ENCODE measurements around the gene NTM.
A peak's percentile ranks its signal among the peaks of the same experiment; 100 is the strongest.
"Not testable (repeated sequence)": the region's sequence is repeated elsewhere in the genome, so short reads cannot be mapped to it uniquely, and the experiment has no call there.

NTM gene

GRCh38 chr11:132367293-132367692 lies 996.9 kb downstream of the NTM start:
- Histone ChIP-seq H3K18ac (ENCODE audit: low read depth in 1 of 2, low read length in 2 of 2) (no peak overlapping the region), H2BK12ac (ENCODE audit: low read length in 2 of 2) (no peak overlapping the region), H3K4me2 (ENCODE audit: low read length, poor library complexity, severe bottlenecking) (no peak overlapping the region), H2BK5ac (ENCODE audit: low read depth, low read length, poor library complexity, severe bottlenecking) (no peak overlapping the region), H2AK5ac (ENCODE audit: low read length, severe bottlenecking) (no peak overlapping the region), H4K91ac (ENCODE audit: low read length) (no peak overlapping the region), H3K9ac (ENCODE audit: low read length) (no peak overlapping the region), H3K14ac (ENCODE audit: low read length in 2 of 2) (no peak overlapping the region), H3K4me3 (ENCODE audit: insufficient read depth in 1 of 2, low read depth in 1 of 2, low read length in 2 of 2) (no peak overlapping the region), H3K36me3 (ENCODE audit: control insufficient read depth in 1 of 2, insufficient read depth in 2 of 2, low read depth in 1 of 2, low read length in 2 of 2) (no peaks in the 10 kb centered on the region), H2BK15ac (ENCODE audit: low read depth, poor library complexity, severe bottlenecking) (no peak overlapping the region), H3K27me3 (ENCODE audit: control insufficient read depth in 1 of 2, insufficient read depth in 1 of 2, low read length in 2 of 2) (no peaks in the 10 kb centered on the region), H3K4me1 (ENCODE audit: control insufficient read depth, insufficient read depth, low read depth, low read length) (no peaks in the 10 kb centered on the region), H3K23ac (ENCODE audit: low read length in 2 of 2) (no peak overlapping the region), H3K27ac (ENCODE audit: low read length, poor library complexity, severe bottlenecking) (no peak overlapping the region), H3K9me3 (ENCODE audit: control insufficient read depth, low read length) (no peaks in the 10 kb centered on the region), H4K8ac (ENCODE audit: low read length) (no peak overlapping the region), H3K4ac (ENCODE audit: low read depth in 1 of 2, low read length in 2 of 2) (no peak overlapping the region), H2BK120ac (ENCODE audit: low read depth, low read length) (no peak overlapping the region), H2AFZ (ENCODE audit: low read depth, low read length) (no peak overlapping the region), H3K79me1 (replicated peaks; ENCODE audit: low read length, poor library complexity, severe bottlenecking) (no peaks in the 10 kb centered on the region)
- 90% methylated on average over 2 of the region's 3 CpGs for WGBS
- DNase-seq = no peak

GRCh38 chr11:132370114-132370513 lies 999.7 kb downstream of the NTM start:
- not testable (repeated sequence) for H3K36me3 ChIP-seq (ENCODE audit: control insufficient read depth in 1 of 2, insufficient read depth in 2 of 2, low read depth in 1 of 2, low read length in 2 of 2); H2AFZ ChIP-seq (ENCODE audit: low read depth, low read length); H4K91ac ChIP-seq (ENCODE audit: low read length); H3K4me1 ChIP-seq (ENCODE audit: control insufficient read depth, insufficient read depth, low read depth, low read length); H2BK120ac ChIP-seq (ENCODE audit: low read depth, low read length); H2BK15ac ChIP-seq (ENCODE audit: low read depth, poor library complexity, severe bottlenecking); H4K8ac ChIP-seq (ENCODE audit: low read length); H3K9ac ChIP-seq (ENCODE audit: low read length); H3K4ac ChIP-seq (ENCODE audit: low read depth in 1 of 2, low read length in 2 of 2); H2BK12ac ChIP-seq (ENCODE audit: low read length in 2 of 2); H2AK5ac ChIP-seq (ENCODE audit: low read length, severe bottlenecking); H3K18ac ChIP-seq (ENCODE audit: low read depth in 1 of 2, low read length in 2 of 2); H3K79me1 ChIP-seq (replicated peaks; ENCODE audit: low read length, poor library complexity, severe bottlenecking); H3K27me3 ChIP-seq (ENCODE audit: control insufficient read depth in 1 of 2, insufficient read depth in 1 of 2, low read length in 2 of 2); H3K27ac ChIP-seq (ENCODE audit: low read length, poor library complexity, severe bottlenecking); H3K9me3 ChIP-seq (ENCODE audit: control insufficient read depth, low read length); H3K14ac ChIP-seq (ENCODE audit: low read length in 2 of 2); H3K23ac ChIP-seq (ENCODE audit: low read length in 2 of 2); DNase-seq; H2BK5ac ChIP-seq (ENCODE audit: low read depth, low read length, poor library complexity, severe bottlenecking); H3K4me2 ChIP-seq (ENCODE audit: low read length, poor library complexity, severe bottlenecking); H3K4me3 ChIP-seq (ENCODE audit: insufficient read depth in 1 of 2, low read depth in 1 of 2, low read length in 2 of 2)

- no peak overlapping the region for H3K14ac ChIP-seq (ENCODE audit: low read length in 2 of 2)
- no peaks in the 10 kb centered on the region for H3K79me1 ChIP-seq (replicated peaks; ENCODE audit: low read length, poor library complexity, severe bottlenecking)
- H3K4me2 ChIP-seq (ENCODE audit: low read length, poor library complexity, severe bottlenecking) = no peak overlapping the region
- H3K9ac ChIP-seq (ENCODE audit: low read length) = no peak overlapping the region
- H4K8ac ChIP-seq (ENCODE audit: low read length) = no peak overlapping the region
- no peak overlapping the region for H3K23ac ChIP-seq (ENCODE audit: low read length in 2 of 2)
- H2BK120ac ChIP-seq (ENCODE audit: low read depth, low read length) = no peak overlapping the region
- no peaks in the 10 kb centered on the region for H3K9me3 ChIP-seq (ENCODE audit: control insufficient read depth, low read length)
- no peak overlapping the region for H2BK12ac ChIP-seq (ENCODE audit: low read length in 2 of 2)
- H3K36me3 ChIP-seq (ENCODE audit: control insufficient read depth in 1 of 2, insufficient read depth in 2 of 2, low read depth in 1 of 2, low read length in 2 of 2) = no peaks in the 10 kb centered on the region
- H2BK5ac ChIP-seq (ENCODE audit: low read depth, low read length, poor library complexity, severe bottlenecking) = no peak overlapping the region
- no peak overlapping the region for H3K4me3 ChIP-seq (ENCODE audit: insufficient read depth in 1 of 2, low read depth in 1 of 2, low read length in 2 of 2)
- no peak overlapping the region for H2AFZ ChIP-seq (ENCODE audit: low read depth, low read length)
- no peak overlapping the region for H3K18ac ChIP-seq (ENCODE audit: low read depth in 1 of 2, low read length in 2 of 2)
- no peaks in the 10 kb centered on the region for H3K4me1 ChIP-seq (ENCODE audit: control insufficient read depth, insufficient read depth, low read depth, low read length)
- DNase-seq = peak; percentile 0
- no peak overlapping the region for H2AK5ac ChIP-seq (ENCODE audit: low read length, severe bottlenecking)
- H3K27ac ChIP-seq (ENCODE audit: low read length, poor library complexity, severe bottlenecking) = no peak overlapping the region
- H2BK15ac ChIP-seq (ENCODE audit: low read depth, poor library complexity, severe bottlenecking) = no peak overlapping the region
- WGBS = 86% methylated on average over 2 of the region's 4 CpGs
- no peak overlapping the region for H4K91ac ChIP-seq (ENCODE audit: low read length)
- peaks cover 0 to 9% of the 10 kb centered on the region in 2 experiments for H3K27me3 ChIP-seq (ENCODE audit: control insufficient read depth in 1 of 2, insufficient read depth in 1 of 2, low read length in 2 of 2)
- H3K4ac ChIP-seq (ENCODE audit: low read depth in 1 of 2, low read length in 2 of 2) = no peak overlapping the region
Observed at GRCh38 chr11:132373405-132374143, 1003.2 kb downstream of the NTM start.

GRCh38 chr11:132379540-132379939 lies 1009.1 kb downstream of the NTM start:
- no peaks in the 10 kb centered on the region for H3K36me3 ChIP-seq (ENCODE audit: control insufficient read depth in 1 of 2, insufficient read depth in 2 of 2, low read depth in 1 of 2, low read length in 2 of 2)
- no peak overlapping the region for H2AFZ ChIP-seq (ENCODE audit: low read depth, low read length)
- no peak overlapping the region for H3K9ac ChIP-seq (ENCODE audit: low read length)
- no peak overlapping the region for H3K23ac ChIP-seq (ENCODE audit: low read length in 2 of 2)
- H3K14ac ChIP-seq (ENCODE audit: low read length in 2 of 2) = no peak overlapping the region
- no peak overlapping the region for H3K4me3 ChIP-seq (ENCODE audit: insufficient read depth in 1 of 2, low read depth in 1 of 2, low read length in 2 of 2)
- no peak overlapping the region for H2AK5ac ChIP-seq (ENCODE audit: low read length, severe bottlenecking)
- no peak overlapping the region for H3K4me2 ChIP-seq (ENCODE audit: low read length, poor library complexity, severe bottlenecking)
- H4K91ac ChIP-seq (ENCODE audit: low read length) = no peak overlapping the region
- no peak overlapping the region for H3K27ac ChIP-seq (ENCODE audit: low read length, poor library complexity, severe bottlenecking)
- no peak overlapping the region for H4K8ac ChIP-seq (ENCODE audit: low read length)
- H2BK15ac ChIP-seq (ENCODE audit: low read depth, poor library complexity, severe bottlenecking) = no peak overlapping the region
- H2BK120ac ChIP-seq (ENCODE audit: low read depth, low read length) = no peak overlapping the region
- H3K4me1 ChIP-seq (ENCODE audit: control insufficient read depth, insufficient read depth, low read depth, low read length) = no peaks in the 10 kb centered on the region
- no peak overlapping the region for H3K18ac ChIP-seq (ENCODE audit: low read depth in 1 of 2, low read length in 2 of 2)
- H3K79me1 ChIP-seq (replicated peaks; ENCODE audit: low read length, poor library complexity, severe bottlenecking) = no peaks in the 10 kb centered on the region
- no peak overlapping the region for H2BK12ac ChIP-seq (ENCODE audit: low read length in 2 of 2)
- H2BK5ac ChIP-seq (ENCODE audit: low read depth, low read length, poor library complexity, severe bottlenecking) = no peak overlapping the region
- no peaks in the 10 kb centered on the region for H3K27me3 ChIP-seq (ENCODE audit: control insufficient read depth in 1 of 2, insufficient read depth in 1 of 2, low read length in 2 of 2)
- H3K9me3 ChIP-seq (ENCODE audit: control insufficient read depth, low read length) = peaks cover 10% of the 10 kb centered on the region
- no peak overlapping the region for H3K4ac ChIP-seq (ENCODE audit: low read depth in 1 of 2, low read length in 2 of 2)
- DNase-seq = no peak
- WGBS = 82% methylated on average over 3 of the region's 3 CpGs

Data from mesenchymal stem cell (in vitro differentiated cells and primary cell).